LNCAP (cell line): ENCODE results near the gene RAB28.

Source experiments
- CTCF ChIP-seq: fragments of 450-650 bp; IDR thresholded peaks from 2 replicates; pipeline ENCODE4 v1.5.1; 2017; ENCODE audit warnings: mild to moderate bottlenecking

The RAB28 gene

GRCh38 chr4:13413729-13414437 is 70.3 kb downstream of the RAB28 start:
- no peak for TF ChIP-seq CTCF

GRCh38 chr4:13411942-13412341 is 72.2 kb downstream of the RAB28 start:
- TF ChIP-seq CTCF, result no peak

GRCh38 chr4:13409324-13409723 is 74.8 kb downstream of the RAB28 start:
- TF ChIP-seq CTCF, result no peak

GRCh38 chr4:13403833-13404232 is 80.3 kb downstream of the RAB28 start:
- TF ChIP-seq CTCF, result 0 out of 2 replicates have a peak, but pooled peaks have one; percentile 32

- TF ChIP-seq CTCF, result no peak
These were observed 80.8 kb downstream of the RAB28 start for GRCh38 chr4:13403326-13403725.

- TF ChIP-seq CTCF, result no peak
These were observed 84.9 kb downstream of the RAB28 start for GRCh38 chr4:13399257-13399656.

- no peak for TF ChIP-seq CTCF
These were observed 88.0 kb downstream of the RAB28 start for GRCh38 chr4:13396161-13396560.
